A549 (cell line): ENCODE results near the gene DLG2. TPM values are rescaled to one million over a fixed set of nuclear protein-coding genes. Genes with fewer than 3 reads are reported as not detected.

Source experiments
- ATAC-seq, 2 experiments: fragments of 200-7000 bp in 1 of 2; fragments of >200 bp in 1 of 2; cut with Nextera tagmentation in 1 of 2; cut with Tn5 transposase in 1 of 2; 3 replicates each; pipeline versions ENCODE4 v1.8.0 to v1.9.1; 2018 to 2020; ENCODE audit warnings: mild to moderate bottlenecking in 1 of 2, moderate library complexity in 1 of 2
- CTCF ChIA-PET: fragments of 300-600 bp; sonication (Branson Sonifier 250); formaldehyde crosslinking; extraction: SDS; loops from one replicate; lab custom pipeline; 2021; ENCODE audit warnings: antibody characterized with exemption, inconsistent platforms; lab: Yijun Ruan, JAX
- POLR2A ChIA-PET: fragments of 350-600 bp; formaldehyde crosslinking; extraction: SDS; loops from one replicate; lab custom pipeline; 2021; ENCODE audit warnings: antibody characterized with exemption, inconsistent platforms; lab: Yijun Ruan, JAX
- DNase-seq, 2 experiments: peaks; one replicate each; pipeline versions ENCODE4 v3.0.0 to v3.0.0-alpha.2; 2011 to 2016; ENCODE audit warnings: low read depth in 1 of 2, low spot score in 1 of 2
- FAIRE-seq: peaks from 2 replicates; lab custom pipeline; 2011; peaks lifted over from hg19 to GRCh38; lab: Jason Lieb, UNC
- H3K27ac ChIP-seq, 2 experiments: fragments of >200 bp; sonication (Bioruptor Twin); formaldehyde crosslinking; 3 replicates each; pipeline ENCODE4 v1.5.1; 2016 to 2017
- H3K4me1 ChIP-seq: fragments of >200 bp; sonication (Bioruptor Twin); formaldehyde crosslinking; 3 replicates; pipeline ENCODE4 v1.6.1; 2016
- H3K4me2 ChIP-seq: fragments of >200 bp; sonication (Bioruptor Twin); formaldehyde crosslinking; 3 replicates; pipeline ENCODE4 v1.6.1; 2016
- H3K4me3 ChIP-seq: fragments of >200 bp; sonication (Bioruptor Twin); formaldehyde crosslinking; 3 replicates; pipeline ENCODE4 v1.5.1; 2016
- H3K9me3 ChIP-seq: fragments of >200 bp; sonication (Bioruptor Twin); formaldehyde crosslinking; 3 replicates; pipeline ENCODE4 v1.6.1; 2016
- BHLHE40 ChIP-seq: IDR thresholded peaks from 2 replicates; pipeline ENCODE4 v1.6.1; 2012; ENCODE audit warnings: low read depth, low read length, inconsistent platforms
- CHD2 ChIP-seq: fragments of 150-350 bp; IDR thresholded peaks from 2 replicates; pipeline ENCODE4 v1.6.1; 2014; ENCODE audit warnings: low read length; ENCODE audit not compliant: partially characterized antibody
- CHD4 ChIP-seq: fragments of 200-600 bp; sonication (generic); IDR thresholded peaks from 2 replicates; pipeline ENCODE4 v1.6.1; 2016; ENCODE audit warnings: antibody characterized with exemption, mild to moderate bottlenecking, borderline replicate concordance
- ESRRA ChIP-seq: fragments of 150-350 bp; IDR thresholded peaks from 2 replicates; pipeline ENCODE4 v1.6.1; 2014; ENCODE audit warnings: mild to moderate bottlenecking, low read length, borderline replicate concordance
- HES2 ChIP-seq: fragments of >200 bp; sonication (Bioruptor Twin); formaldehyde crosslinking; IDR thresholded peaks from 2 replicates; pipeline ENCODE4 v1.6.1; 2016
- HEYL ChIP-seq: fragments of 250-450 bp; sonication (Bioruptor Pico); IDR thresholded peaks from 2 replicates; pipeline ENCODE4 v1.8.0; 2021; ENCODE audit warnings: mild to moderate bottlenecking, moderate library complexity
- HOXA7 ChIP-seq: fragments of 250-450 bp; sonication (Bioruptor Pico); IDR thresholded peaks from 2 replicates; pipeline ENCODE4 v1.5.0; 2020; ENCODE audit warnings: mild to moderate bottlenecking, moderate library complexity
- HOXB13 ChIP-seq: fragments of 250-450 bp; sonication (Bioruptor Pico); IDR thresholded peaks from 2 replicates; pipeline ENCODE4 v1.5.0; 2020; ENCODE audit warnings: low read depth, mild to moderate bottlenecking, moderate library complexity
- JUN ChIP-seq, 2 experiments: fragments of >200 bp; sonication (Bioruptor Twin); formaldehyde crosslinking; IDR thresholded peaks; 2 replicates in 1 of 2; 3 replicates in 1 of 2; pipeline ENCODE4 v1.6.1; 2016 to 2017
- JUNB ChIP-seq: fragments of >200 bp; sonication (Bioruptor Twin); formaldehyde crosslinking; IDR thresholded peaks from 2 replicates; pipeline ENCODE4 v1.6.1; 2016
- KDM1A ChIP-seq: fragments of 200-600 bp; sonication (generic); IDR thresholded peaks from 2 replicates; pipeline ENCODE4 v1.6.1; 2016; ENCODE audit warnings: low read depth, mild to moderate bottlenecking
- MAFK ChIP-seq: fragments of 450-650 bp; IDR thresholded peaks from 2 replicates; pipeline ENCODE4 v1.6.1; 2014; ENCODE audit not compliant: partially characterized antibody
- MAX ChIP-seq: IDR thresholded peaks from 2 replicates; pipeline ENCODE4 v1.6.1; 2012
- NFE2L2 ChIP-seq: fragments of 150-350 bp; conservative IDR thresholded peaks from 2 replicates; pipeline ENCODE4 v1.6.1; 2014; ENCODE audit warnings: low read length
- NPAS2 ChIP-seq: fragments of 250-450 bp; sonication (Bioruptor Pico); IDR thresholded peaks from 2 replicates; pipeline ENCODE4 v1.8.0; 2022; ENCODE audit warnings: mild to moderate bottlenecking, moderate library complexity, borderline replicate concordance
- NR3C1 ChIP-seq: fragments of >200 bp; sonication (Bioruptor Twin); formaldehyde crosslinking; IDR thresholded peaks from 3 replicates; pipeline ENCODE4 v1.6.1; 2017
- RFX5 ChIP-seq: fragments of 450-650 bp; IDR thresholded peaks from 2 replicates; pipeline ENCODE4 v1.7.1; 2014; ENCODE audit warnings: antibody characterized with exemption, mild to moderate bottlenecking, moderate library complexity
- RNF2 ChIP-seq: fragments of 200-600 bp; sonication (generic); IDR thresholded peaks from 2 replicates; pipeline ENCODE4 v1.6.1; 2016; ENCODE audit warnings: low read depth, mild to moderate bottlenecking, antibody characterized with exemption, moderate library complexity, borderline replicate concordance
- SREBF2 ChIP-seq: fragments of 450-650 bp; IDR thresholded peaks from 2 replicates; pipeline ENCODE4 v1.6.1; 2014; ENCODE audit warnings: mild to moderate bottlenecking, moderate library complexity
- TP53 ChIP-seq: fragments of 250-450 bp; sonication (Bioruptor Pico); IDR thresholded peaks from 2 replicates; pipeline ENCODE4 v1.5.0; 2021; ENCODE audit warnings: mild to moderate bottlenecking, moderate library complexity
- ZNF302 ChIP-seq: fragments of 250-450 bp; sonication (Bioruptor Pico); IDR thresholded peaks from 2 replicates; pipeline ENCODE4 v1.9.0; 2021; ENCODE audit warnings: inconsistent platforms, mild to moderate bottlenecking, moderate library complexity
- WGBS: methylation state at CpG from one replicate; pipeline ENCODE4 v1.1.6; 2017; ENCODE audit errors: missing lambda C conversion rate; 5-methylcytosine and 5-hydroxymethylcytosine counted together
- polyA plus RNA-seq, 4 experiments: library from polyadenylated mRNA; depleted of rRNA in 3 of 4; stranded (reverse); fragments of >200 nt; fragmentation: RNase III in 1 of 4; extraction: RNeasy Plus Mini Kit Qiagen cat#74134 plus additional on column Dnase treatment in 1 of 4; gene quantifications; 2 replicates in 3 of 4; 3 replicates in 1 of 4; pipeline ENCODE4 v1.2.3, GENCODE V29; 2011 to 2017
- TF ChIP-seq, protein P1 (sequence below): fragments of 250-450 bp; sonication (Bioruptor Pico); IDR thresholded peaks from 2 replicates; pipeline ENCODE4 v1.5.0; 2021; ENCODE audit warnings: mild to moderate bottlenecking, moderate library complexity, borderline replicate concordance

Gene DLG2
- polyA plus RNA-seq, 2 of the 4 experiments (the other 2 are of a cell fraction), result 0.26 to 0.79 TPM

GRCh38 chr11:84381666-84382065, 1245.5 kb downstream of the DLG2 start:
- CTCF ChIA-PET, result interaction anchor here (1.0 kb wide), 1 partner anchor 545 kb away, joined by 3 read pairs; no protein-coding TSS in a partner anchor

DNA sequence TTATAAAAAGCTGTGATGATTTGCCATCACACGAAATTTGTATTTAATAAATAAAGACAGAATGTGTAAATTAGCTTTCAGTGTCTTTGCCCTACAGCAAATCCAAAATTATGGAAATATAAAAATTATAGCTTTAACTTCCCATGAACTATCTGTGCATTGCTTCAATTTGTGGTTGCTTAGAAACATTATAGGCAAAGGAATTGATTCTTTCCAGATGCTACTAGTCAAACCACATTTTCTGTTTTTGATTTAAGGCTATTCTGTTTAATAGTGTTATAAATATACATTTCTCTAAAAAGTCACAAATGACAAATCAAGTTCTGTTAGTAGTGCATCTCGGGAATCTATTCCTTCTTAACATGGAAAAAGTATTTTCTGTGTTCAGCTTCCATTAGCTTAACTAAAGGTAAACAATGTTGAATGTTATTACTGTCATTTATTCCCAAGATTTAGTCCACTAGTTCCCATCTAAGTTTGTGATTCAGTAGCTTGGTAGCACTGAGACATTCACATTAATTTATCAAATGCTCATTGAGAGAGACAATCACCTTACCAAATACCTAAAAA, 1254.7 kb downstream of the DLG2 start:
- Histone ChIP-seq H3K27ac (no peak overlapping the region), H3K4me3 (no peak overlapping the region), H3K9me3 (no peaks in the 10 kb centered on the region), H3K4me2 (no peak overlapping the region), H3K4me1 (no peaks in the 10 kb centered on the region)
- WGBS, result 1% methylated on average over 2 of the region's 2 CpGs
- ChIA-PET CTCF (no interaction called here), POLR2A (no interaction called here)
- DNase-seq (no peak), FAIRE-seq (no peak), ATAC-seq (no peak)
- TF ChIP-seq ZNF302 (CRISPR knock-in tag), result no peak

More at GRCh38 chr11:84381666-84382065, 1245.5 kb downstream of the DLG2 start:
- FAIRE-seq (no peak), DNase-seq (no peak), ATAC-seq (no peak)
- WGBS, result 0% methylated on average over 1 of the region's 1 CpG
- TF ChIP-seq TP53 (CRISPR knock-in tag), result no peak
- H3K27ac ChIP-seq, result no peak overlapping the region
- no peaks in the 10 kb centered on the region for H3K4me1 ChIP-seq
- POLR2A ChIA-PET, result no interaction called here
- H3K4me2 ChIP-seq, result no peak overlapping the region
- H3K9me3 ChIP-seq, result no peaks in the 10 kb centered on the region
- no peak overlapping the region for H3K4me3 ChIP-seq

DNA sequence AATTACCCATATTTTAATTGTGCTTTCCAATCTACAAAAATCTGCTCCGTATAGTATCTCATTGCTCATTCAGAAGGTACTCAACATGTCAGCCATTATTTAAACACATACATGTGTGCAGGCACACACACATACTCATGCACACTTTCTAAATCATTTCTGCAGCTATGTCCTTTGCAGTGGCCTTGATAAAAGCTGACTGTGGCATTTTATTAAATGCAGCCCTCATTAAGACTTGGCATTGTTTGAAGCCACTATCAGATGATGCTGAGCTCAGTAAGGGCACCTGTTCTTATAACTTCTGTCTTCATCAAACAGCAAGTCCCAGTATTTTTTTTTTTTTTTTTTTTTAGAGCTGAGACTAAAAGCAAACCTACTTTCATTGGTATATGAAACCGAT, 1269.1 kb downstream of the DLG2 start:
- no peak for FAIRE-seq
- POLR2A ChIA-PET, result no interaction called here
- Histone ChIP-seq H3K4me1 (no peaks in the 10 kb centered on the region), H3K27ac (no peak overlapping the region), H3K4me3 (no peak overlapping the region), H3K4me2 (no peak overlapping the region), H3K9me3 (no peaks in the 10 kb centered on the region)
- WGBS, result 5% methylated on average over 2 of the region's 2 CpGs
- no peak for DNase-seq
- CTCF ChIA-PET, result no interaction called here
- no peak for TF ChIP-seq JUNB
- no peak for TF ChIP-seq HOXA7
- peak; percentile 56 for TF ChIP-seq MAFK
- no peak for ATAC-seq

DNA sequence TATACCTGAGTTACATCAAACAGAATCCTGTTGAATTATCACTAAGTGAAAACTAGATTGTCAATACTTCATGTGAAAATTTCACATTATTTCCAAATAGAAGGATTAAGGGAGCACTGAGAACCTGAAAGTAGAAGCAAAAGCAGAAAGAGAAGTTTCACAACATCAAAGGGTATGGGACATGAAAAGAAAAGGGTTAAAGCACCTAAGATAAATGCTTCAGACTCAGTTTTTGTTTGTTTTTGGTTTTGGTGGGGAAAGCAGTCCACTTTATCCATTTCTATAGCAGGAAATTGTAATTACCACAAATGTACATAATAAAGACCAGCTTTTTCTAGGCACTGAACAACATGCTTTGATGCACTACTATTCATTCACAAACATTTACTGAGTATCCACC, 1271.2 kb downstream of the DLG2 start:
- ATAC-seq (no peak), DNase-seq (no peak), FAIRE-seq (no peak)
- Histone ChIP-seq H3K4me2 (no peak overlapping the region), H3K4me3 (no peak overlapping the region), H3K4me1 (no peaks in the 10 kb centered on the region), H3K9me3 (no peaks in the 10 kb centered on the region), H3K27ac (no peak overlapping the region)
- POLR2A ChIA-PET, result no interaction called here
- CTCF ChIA-PET, result no interaction called here
- TF ChIP-seq HES2 (no peak), CHD2 (no peak), BHLHE40 (no peak), ESRRA (no peak), NFE2L2 (no peak), RFX5 (no peak), HOXB13 (CRISPR knock-in tag) (no peak), JUNB (no peak), NR3C1 (no peak), MAX (no peak), CHD4 (no peak), RNF2 (no peak), JUN (IDR thresholded peaks at IDR 0.05) (no peak), HEYL (CRISPR knock-in tag) (no peak), SREBF2 (no peak), KDM1A (no peak), TP53 (CRISPR knock-in tag) (no peak), NPAS2 (CRISPR knock-in tag) (no peak)
- TF ChIP-seq, protein P1, sequence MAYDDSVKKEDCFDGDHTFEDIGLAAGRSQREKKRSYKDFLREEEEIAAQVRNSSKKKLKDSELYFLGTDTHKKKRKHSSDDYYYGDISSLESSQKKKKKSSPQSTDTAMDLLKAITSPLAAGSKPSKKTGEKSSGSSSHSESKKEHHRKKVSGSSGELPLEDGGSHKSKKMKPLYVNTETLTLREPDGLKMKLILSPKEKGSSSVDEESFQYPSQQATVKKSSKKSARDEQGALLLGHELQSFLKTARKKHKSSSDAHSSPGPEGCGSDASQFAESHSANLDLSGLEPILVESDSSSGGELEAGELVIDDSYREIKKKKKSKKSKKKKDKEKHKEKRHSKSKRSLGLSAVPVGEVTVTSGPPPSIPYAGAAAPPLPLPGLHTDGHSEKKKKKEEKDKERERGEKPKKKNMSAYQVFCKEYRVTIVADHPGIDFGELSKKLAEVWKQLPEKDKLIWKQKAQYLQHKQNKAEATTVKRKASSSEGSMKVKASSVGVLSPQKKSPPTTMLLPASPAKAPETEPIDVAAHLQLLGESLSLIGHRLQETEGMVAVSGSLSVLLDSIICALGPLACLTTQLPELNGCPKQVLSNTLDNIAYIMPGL, result no peak
